HG03432 (cell line): Measurements from ENCODE around the gene NOD2.

Experiments used
- ATAC-seq: cut with Tn5 transposase; IDR thresholded peaks from one replicate; pipeline ENCODE4 v1.9.1; 2021; ENCODE audit warnings: mild to moderate bottlenecking, moderate library complexity; ENCODE audit not compliant: unreplicated experiment

The NOD2 gene

DNA sequence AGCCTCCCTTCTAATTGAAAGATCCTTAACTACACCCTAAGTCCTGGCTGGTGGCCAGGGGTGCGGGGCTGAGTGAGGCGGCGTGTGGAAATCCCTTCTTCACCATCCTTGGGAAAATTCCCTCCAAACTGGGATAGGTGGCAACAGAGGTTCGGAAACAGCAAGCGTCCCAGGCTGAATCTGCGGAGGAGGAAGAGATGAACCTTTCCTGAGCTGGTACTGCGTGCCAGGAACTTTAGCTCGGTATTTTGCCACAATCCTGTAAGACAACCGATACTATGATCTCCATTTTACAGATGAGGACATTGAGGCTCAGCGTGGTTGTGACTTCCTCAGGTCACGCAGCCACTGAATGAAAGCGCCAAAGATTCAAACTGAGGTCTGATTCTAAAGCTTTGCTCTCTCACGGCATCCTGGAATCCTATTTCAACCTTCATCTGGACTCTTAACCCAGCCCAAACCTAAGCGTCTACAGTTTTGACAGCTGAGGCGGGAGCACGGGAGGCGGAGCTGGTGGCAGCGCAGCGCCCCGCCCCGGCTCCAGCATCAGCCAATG lies 47.9 kb downstream of the NOD2 start:
- ATAC-seq, result no peak

DNA sequence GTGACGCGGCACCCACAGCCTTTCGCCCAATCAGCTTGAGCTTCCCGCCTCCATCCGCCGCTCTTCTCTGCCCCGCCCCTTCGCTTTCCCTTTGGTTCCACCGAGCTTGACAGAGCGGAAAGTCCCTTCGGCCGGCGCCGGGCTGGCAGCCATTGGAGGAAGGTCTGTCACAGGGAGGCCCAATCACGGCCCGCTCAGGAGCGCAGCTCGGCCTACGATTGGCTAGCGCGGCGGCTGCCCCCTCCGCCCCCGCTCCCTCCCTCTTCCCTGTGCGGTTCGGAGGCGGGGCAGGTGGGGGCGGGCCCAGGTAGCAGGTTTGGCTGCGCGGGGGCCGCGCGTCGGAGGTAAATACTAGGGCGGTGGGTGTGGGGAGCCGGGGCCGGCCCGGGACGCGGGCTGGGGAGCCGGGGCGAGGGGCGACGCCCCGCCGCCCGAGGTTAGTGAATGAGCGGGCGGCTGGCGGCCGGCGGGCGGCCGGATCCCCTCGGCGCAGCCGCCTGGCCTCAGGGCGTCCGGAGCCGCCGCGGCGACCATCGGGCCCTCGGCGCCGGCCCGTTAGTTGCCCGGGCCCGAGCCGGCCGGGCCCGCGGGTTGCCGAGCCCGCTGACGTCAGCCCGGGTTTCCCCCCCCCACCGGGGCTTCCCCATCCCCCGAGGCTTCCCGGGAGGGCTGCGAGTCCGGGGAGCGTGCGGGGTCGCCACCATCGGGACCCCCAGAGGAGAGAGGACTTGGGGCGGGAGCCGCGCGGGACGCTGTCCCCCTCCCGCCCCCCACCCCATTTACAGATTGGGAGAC lies 48.6 kb downstream of the NOD2 start, which contains the start of gene CYLD:
Gene CYLD (plus strand): TSS at position 306 of the 795 bp plus-strand sequence. CDS start 7,613 bp downstream, outside the sequence.
- ATAC-seq, result peak; percentile 94

DNA sequence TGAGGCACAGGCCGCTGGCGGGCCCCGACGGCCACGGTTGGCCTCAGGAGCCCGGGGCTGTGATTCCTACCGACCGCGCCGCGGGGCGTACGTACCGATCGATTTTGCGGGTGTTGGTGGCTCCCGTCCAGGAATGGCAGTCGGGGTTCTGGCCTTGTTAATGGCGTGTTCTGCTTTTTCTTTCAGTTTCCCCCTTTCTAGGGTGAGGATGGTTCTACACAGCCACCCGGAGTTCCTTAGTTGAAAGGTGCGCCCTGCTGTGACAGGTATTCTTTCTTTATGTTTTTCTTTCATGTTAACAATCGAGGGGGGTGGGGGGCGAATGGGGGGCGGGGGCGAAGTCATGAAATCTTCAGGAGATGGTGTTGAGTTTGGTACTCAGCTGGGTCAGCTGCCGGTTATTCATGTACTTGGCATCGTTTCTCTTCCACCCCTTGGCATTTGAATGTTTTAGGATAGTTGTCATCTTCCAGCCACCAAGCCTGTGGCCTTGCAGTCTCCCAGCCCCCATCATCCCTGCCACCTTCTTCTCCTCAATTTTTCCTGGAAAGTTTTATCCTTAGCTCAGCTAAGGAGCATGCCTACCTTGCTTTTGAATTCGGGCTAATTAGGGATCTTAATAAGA lies 49.3 kb downstream of the NOD2 start:
- no peak for ATAC-seq

DNA sequence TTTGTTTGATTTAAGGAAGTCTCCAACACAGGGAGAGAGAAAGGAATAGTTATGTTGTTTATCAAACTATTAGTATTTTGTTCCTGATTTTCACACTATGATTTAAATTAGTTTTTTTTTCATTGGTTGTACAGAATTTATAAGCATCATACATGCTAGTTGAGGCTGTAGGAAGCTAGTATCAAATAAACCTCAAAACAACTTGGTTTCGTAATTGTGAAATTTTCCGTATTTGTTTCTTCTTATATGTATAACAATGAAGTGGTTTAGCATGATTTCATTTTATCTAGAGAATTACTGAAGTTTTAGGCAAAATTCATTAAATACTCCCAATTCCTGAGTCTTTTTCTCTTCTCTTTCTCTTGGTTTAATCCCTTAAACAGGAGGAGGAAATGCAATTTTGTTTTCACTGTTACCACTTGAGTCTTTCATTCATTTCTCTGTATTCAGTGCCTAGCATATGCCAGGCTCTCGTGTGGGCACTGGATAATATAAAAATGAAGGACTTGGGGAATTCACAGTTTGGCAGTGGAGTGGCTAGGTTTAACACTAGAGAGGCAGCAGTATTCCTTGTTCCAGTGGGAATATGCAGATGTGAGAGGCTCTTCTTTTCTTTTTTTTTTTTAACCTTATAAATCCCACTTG lies 50.3 kb downstream of the NOD2 start:
- no peak for ATAC-seq

DNA sequence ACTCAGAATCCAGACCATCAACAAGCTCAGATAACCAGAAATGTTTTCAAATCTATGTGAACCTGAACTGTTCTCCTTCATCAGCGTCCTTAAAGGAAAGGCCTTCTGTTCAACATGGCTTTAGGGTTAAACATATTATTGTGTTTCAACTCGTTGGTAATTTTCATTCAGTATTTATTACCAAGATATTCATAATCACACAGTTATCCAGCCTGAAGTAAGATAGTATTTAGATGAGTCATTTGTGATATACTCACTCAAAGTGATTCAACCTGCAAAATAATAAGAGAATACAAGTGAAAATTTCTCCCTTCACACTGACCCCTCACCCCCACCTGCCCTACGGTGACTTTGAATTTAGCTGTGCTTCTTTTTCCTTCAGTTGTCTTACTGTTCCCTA lies 51.5 kb downstream of the NOD2 start:
- no peak for ATAC-seq

DNA sequence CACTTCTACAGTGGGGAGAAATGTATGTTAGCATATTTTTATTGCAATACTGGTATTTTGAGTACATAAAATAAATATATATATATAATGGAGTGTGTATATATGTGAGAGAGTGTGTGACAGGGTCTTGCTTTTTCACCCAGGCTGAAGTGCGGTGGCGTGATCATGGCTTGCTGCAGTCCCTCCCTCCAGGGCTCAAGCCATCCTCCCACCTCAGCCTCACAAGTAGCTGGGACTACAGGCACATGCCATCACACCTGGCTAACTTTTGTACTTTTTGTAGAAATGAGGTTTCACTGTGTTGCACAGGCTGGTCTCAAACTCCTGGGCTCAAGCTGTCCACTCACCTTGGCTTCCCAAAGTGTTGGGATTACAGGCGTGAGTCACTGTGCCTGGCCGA lies 52.5 kb downstream of the NOD2 start:
- ATAC-seq, result no peak

DNA sequence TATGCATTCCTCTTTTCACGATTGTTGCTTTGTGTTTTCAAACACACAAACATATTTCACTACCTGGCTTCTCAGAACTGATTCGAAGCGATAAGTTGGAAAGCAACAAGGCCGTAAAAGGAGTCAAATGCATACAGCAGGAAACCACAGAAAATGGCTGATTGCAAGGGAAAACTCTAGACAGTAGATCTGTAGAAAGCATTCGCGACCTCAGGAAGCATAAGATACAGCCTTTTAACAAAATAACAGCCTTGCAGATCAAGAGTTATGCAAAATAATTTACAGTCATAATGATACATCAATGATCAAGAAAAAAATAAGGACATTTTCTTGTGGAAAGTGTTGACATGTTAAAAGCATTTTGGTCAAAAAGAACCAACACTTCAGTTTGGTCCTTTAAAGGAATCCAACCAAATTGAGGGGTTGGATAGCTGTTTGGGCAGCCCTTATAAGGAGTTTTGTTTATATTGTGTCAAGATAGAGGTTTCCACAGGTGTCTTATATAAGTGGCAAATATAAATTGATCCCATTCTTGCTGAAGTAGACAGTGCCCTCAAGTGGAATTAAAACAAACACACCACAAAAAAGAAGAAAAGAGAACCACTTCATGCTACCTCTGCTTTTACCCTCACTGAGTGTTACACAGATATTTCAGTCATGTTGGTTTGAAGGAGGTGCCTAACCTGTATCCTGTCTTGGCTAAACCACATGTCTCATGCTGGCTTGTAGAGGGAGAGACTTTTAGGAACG lies 54.0 kb downstream of the NOD2 start:
- ATAC-seq, result peak; percentile 73

DNA sequence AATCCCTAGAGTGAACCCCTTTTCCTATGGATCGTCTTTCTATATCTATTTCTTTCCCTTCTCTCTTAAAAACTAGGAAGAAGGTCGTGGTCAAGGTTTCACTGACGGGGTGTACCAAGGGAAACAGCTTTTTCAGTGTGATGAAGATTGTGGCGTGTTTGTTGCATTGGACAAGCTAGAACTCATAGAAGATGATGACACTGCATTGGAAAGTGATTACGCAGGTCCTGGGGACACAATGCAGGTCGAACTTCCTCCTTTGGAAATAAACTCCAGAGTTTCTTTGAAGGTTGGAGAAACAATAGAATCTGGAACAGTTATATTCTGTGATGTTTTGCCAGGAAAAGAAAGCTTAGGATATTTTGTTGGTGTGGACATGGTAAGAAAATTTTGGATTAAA lies 58.1 kb downstream of the NOD2 start:
- ATAC-seq, result no peak

DNA sequence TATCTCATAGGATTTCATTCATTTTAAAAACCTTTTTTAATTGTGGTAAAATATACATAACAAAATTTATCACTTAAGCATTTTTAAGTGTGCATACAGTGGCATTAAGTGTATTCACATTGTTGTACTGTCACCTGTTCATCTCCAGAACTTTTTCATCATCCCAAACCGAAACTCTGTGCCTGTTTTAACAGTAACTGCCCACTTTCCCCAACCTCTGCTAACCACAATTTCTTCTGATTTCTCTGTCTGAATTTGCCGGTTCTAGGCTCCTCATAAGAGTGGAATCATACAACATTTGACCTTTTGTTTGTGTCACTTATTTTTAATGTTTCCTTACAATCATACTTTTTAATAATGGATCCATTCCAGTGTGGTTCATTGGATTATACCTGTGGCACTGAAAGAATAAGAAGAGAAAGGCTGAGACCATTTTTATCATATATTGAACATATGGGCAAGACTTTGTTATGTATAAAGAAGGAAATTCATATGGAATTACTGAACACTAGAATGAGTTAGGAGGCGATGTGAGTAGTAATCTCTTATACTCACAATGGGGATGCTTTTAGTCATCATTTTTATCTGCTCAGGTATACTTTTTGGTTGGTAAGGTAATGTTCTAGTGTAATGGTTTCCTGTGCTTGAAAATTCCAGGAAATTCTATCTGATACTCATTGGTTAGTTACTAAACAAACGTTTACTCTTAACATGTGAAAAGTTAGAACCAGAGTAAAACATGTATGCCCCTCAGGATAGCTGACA lies 59.2 kb downstream of the NOD2 start:
- ATAC-seq, result no peak

DNA sequence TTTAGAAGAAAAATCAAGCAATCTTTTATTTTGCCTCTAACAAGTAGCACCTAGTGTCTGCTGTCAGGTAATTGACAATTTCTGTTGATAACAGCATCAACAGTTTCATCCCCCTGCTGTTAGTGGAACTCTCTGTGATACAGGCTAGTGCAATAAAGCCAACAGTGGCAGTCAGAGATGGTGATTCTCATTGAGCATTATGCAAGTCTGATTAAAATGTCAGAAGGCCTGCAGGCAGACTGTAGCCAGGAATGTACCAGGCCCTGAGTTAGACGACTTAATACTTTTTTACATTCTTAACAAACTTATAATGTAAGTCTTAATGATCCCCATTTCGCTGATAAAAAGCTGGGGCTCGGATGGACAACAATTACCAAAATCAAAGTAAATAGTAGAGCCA lies 63.1 kb downstream of the NOD2 start:
- ATAC-seq, result no peak

DNA sequence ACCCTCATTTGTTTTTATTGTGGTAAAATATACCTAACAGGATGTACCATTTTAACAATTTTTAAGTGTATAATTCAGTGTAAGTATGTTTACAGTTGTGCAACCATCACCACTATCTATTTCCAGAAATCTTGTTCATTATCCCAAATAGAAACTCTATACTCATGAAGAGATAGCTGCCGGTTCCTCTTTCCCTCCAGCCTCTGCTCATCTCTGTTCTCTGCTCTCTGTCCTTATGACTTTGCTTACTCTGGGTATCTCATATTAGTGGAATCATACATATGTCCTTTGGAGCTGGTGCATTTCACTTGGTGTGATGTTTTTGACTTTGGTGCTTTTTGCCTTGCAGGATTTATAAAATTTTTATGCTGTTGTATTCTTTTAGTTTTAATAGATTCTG lies 67.9 kb downstream of the NOD2 start:
- ATAC-seq, result no peak

DNA sequence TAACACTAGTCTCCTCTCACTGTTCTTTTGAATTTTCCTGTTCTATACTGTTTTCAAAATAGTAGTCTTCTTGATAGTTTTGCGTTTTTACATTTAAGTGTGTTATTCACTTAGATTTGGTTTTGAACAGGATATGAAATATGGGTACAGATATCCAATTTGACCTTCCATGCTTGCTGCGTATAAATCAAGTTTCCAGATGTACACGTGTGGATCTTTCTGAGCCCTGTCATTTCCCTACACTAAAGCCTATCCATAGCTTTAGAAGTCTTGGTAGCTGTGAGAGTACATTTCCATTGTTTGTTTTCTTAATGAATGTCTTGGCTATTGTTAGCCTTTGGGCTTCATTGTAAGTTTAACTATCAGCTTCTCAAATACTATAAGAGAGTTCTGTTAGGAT lies 68.8 kb downstream of the NOD2 start:
- no peak for ATAC-seq

DNA sequence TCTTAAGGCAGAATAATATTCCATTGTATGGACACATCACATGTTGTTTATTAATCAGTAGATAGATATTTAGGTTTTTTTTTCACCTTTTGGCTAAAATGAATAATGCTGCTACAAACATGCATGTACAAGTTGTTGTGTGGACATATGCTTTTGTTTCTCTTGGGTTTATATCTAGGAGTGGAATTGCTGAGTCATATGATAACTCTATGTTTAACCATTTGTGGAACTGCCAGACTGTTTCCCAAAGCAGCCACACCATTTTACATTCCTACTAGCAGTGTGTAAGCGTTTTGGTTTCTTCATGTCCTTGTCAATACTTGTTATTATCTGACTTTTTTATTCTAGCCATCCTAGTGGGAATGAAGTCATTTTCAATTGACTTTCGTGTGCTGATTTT lies 69.8 kb downstream of the NOD2 start:
- ATAC-seq, result no peak

DNA sequence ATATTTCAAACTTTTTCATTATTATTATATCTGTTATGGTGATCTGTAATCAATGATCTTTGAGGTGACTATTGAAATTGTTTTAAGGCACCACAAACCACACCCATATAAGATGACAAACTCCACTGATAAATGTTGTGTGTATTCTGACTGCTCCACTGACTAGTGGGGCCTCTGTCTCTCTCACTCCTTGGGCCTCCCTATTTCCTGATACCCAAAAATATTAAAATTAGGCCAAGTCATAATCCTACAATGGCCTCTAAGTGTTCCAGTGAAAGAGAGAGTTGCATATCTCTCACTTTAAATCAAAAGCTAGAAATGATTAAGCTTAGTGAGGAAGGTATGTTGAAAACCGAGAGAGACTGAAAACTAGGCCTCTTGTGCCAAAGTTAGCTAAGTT lies 71.9 kb downstream of the NOD2 start:
- ATAC-seq, result no peak

DNA sequence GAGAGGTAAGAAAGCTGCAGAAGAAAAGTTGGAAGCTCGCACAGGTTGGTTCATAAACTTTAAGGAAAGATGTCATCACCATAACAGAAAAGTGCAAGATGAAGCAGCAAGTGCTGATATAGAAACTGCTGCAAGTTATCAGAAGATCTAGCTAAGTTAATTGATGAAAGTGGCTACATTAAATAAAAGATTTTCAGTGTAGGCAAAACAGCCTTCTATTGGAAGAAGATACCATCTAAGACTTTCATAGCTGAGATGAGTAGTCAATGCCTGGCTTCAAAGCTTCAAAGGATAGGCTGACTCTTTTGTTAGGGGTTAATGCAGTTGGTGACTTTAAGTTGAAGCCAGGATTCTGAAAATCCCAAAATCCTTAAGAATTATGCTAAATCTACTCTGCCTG lies 72.5 kb downstream of the NOD2 start:
- no peak for ATAC-seq

DNA sequence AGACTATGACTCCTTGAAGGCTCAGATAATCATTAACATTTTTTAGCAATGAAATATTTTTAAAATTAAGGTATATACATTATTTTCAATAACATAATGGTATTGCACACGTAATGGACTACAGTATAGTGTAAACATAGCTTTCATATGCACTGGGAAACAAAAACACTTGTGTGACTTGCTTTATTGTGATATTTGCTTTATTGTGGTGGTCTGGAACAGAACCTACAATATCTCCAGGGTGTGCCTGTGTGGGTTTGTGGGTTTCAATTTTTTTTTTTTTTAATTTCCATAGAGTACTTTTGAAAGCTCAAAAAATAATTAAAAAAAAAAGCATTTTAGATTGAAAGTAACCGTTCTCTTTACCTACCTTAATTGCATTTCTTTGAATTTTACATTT lies 73.8 kb downstream of the NOD2 start:
- no peak for ATAC-seq

DNA sequence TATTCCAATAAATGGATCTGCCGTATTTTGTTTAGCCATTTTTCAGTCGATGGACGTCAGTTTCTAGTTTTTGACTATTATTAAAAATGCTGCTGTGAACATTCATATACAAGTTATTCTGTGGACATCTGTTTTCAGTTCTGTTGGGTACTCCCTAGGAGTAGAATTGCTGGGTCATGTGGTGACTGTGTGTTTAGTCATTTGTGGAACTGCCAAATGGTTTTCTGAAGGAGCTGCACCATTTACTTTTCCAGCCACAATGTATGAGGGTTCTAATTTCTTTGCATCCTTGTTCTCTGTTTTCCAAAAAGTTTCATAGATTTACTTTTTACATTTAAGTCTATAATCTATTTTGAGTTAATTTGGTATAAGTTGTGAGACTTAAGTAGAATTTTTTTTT lies 78.0 kb downstream of the NOD2 start:
- no peak for ATAC-seq

DNA sequence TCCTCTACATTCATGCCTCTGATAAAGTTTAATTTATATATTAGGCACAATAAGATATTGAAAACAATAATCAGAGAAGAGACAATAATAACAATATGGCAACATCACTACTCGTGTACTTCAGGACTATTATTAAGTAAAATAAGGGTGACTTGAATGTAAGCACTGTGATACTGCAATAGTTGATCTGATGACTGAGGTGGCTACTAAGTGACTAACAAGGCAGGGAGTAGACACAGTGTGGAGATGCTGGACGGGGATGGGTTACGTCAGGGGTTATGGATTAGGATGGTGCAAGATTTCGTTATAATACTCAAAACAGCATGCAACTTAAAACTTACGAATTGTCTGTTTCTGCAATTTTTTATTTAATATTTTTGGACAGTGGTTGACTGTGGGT lies 81.0 kb downstream of the NOD2 start:
- no peak for ATAC-seq

DNA sequence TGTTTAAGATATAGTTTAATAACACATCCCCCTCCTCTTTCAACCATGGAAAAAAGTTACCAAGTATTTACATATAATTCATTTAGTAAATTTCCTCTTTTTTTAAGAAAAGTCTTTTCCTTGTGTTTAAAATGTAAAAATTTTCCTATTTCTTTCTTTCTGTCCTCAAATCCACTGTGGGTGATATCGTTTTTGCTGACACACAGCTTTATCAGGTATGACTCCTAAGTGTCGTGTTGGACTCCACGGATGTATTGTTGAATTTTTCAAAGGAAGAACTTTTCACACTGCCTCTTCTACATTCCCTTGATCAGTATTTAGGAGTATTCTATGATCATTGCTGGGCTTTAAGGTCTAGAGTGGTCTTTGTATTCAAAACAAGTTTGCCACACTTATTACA lies 81.6 kb downstream of the NOD2 start:
- no peak for ATAC-seq

DNA sequence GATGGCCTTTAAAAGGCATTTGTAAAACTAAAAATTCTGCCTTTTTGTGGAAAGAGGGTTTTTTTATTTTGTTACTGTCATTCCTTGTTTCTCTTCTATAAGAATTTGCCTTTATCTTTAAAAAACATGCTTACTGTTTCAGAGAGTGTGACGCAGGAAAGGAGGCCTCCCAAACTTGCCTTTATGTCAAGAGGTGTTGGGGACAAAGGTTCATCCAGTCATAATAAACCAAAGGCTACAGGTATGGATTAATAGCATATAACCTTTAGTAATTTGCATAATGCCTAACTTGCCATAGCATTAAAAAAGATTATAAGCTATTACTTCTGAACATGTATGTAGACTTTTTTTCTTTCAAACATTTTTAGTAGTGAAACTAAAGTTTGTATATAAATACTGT lies 82.6 kb downstream of the NOD2 start:
- ATAC-seq, result no peak
